Stimulated activated CD8-positive, alpha-beta memory T cell treated with anti-CD3 and anti-CD28 coated beads, Interleukin-12 subunit alpha, Interleukin-12 subunit beta, amount 100 ng/mL, for 4 hours (primary cell): ENCODE measurements around the gene PTPRQ.
"Not testable (repeated sequence)": the region's sequence is repeated elsewhere in the genome, so short reads cannot be mapped to it uniquely, and the experiment has no call there.

ENCODE experiments used
- DNase-seq: peaks from one replicate; pipeline ENCODE4 v3.0.0-alpha.2; 2020; ENCODE audit warnings: low read depth

Gene PTPRQ

DNA sequence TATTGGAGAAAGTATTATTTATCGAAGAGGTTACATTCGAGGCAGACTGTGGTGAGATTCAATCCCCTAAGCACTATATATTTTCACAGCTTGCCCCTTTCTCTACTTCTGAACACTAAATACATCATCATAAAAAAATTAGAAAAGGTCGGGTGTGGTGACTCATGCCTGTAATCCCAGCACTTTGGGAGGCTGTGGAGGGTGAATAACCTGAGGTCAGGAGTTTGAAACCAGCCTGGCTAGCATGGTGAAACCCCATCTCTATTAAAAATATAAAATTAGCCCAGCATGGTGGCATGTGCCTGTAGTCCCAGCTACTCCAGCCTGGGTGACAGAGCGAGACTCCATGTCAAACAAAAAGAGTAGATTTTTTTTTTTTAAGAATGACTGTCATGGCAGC is 192.8 kb downstream of the PTPRQ start:
- DNase-seq, result no peak

DNA sequence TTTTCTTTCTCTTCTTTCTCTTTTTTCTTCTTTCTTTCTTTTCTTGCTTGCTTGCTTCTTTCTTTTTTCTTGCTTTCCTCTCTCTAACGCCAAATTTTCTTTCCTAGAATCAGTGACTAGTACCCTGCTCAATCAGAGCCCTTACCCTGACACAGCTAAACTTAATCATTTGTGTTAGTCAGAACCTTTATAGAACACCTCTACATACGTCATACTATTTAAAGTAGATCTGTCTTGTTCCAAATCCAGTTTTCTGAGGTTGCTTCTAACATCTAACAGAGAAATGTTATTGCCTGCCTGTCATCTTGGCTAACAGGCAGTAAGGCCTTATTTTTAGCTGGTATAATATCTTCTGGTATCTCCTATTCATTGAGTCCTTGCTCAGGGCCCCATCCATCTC is 197.9 kb downstream of the PTPRQ start:
- no peak for DNase-seq

DNA sequence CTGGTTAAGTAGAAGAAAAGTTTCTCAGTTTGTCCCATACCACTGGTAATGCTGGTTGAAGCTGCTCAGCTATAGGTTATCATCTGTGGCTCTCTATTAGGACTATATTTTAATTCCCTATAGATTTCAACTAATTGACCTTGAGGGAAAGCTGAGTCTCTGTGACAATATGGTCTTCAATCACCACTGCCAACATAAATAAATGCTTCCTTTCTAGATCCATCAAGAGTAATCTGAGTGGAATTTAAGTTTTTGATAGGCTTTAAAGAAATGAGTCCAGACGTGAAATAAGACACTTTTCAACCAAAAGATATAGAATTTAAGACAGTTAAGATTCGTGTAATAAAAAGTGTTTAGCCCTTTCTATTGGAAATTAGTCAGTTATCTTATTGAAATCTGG is 199.9 kb downstream of the PTPRQ start:
- DNase-seq, result no peak

DNA sequence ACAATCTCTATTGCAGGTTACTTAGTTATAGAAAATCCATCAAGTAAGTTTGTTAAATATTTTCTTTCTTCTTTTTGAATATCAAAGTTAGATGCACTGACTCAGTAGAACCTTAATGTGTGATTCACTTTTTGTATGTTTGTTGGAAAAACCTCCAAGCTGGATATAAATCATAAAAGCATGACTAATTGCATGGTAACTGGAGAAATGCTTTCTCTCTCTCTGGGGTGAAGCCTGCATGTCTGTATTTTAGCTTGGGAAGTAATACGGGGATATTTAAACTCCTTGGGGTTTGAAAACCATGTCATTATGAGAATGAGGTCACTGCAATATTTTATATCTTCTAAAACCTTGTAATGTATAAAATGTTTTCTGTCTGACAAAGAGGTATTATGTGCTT is 204.8 kb downstream of the PTPRQ start:
- no peak for DNase-seq

DNA sequence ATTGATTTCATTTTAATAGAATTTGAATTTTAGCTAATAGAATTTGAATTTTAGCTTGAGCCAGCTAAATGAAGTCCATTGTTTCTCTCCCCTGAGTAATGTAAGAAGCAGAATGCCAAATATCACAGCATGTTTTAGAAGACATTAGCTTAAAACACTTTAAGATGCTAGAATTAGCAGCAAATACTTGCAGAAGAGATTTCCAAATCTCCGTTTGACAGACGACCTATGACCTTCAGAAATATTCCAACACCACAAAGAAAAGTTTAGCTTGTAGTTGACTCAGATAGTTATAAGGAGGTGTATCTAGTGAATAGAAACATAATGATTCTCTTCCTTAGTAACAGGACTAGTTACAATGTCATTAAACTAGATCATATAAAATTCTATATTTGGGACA is 211.7 kb downstream of the PTPRQ start:
- DNase-seq, result no peak

DNA sequence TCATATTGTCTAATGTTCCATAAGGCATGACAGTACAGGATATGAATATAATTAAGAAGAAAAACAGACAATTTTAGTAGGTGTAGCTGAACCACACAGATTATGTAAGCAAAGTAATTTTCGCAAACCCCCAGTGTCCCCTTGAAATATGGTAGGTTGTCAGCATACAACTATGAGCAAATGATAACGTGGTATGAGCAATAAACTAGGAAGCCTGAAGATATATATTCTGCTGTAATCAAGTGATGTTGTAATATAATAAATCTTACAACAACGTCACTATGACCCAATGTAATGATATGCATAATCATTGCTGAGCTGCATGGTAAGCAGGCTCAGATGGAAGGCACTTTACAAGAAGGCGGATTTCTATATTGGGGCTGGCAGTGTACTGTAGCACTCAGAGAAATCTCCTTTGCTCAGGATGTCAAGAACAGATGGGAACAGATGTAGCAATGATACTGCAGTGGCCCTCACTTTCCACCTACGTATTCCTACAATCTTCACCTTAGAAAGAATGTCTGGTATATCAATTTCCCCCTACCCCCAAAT is 215.6 kb downstream of the PTPRQ start:
- no peak for DNase-seq

DNA sequence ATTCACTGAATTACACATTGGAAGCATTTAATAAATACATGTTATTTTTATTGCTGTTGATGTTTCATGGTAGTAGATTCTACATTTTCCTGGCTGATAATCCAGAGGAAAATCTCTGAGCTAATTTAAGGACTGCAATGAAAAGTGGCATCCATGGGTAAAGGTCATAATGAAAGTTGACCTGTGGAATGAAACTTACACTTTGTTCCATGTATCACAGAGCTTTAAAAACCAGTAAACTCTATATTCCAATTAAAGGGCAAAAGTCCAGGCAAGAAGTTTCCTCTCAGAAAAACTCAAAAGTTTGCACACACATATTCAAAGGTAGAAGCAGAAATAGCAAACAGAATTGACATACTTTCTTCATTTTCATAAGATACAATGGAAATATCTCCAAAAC is 218.6 kb downstream of the PTPRQ start:
- DNase-seq, result no peak

DNA sequence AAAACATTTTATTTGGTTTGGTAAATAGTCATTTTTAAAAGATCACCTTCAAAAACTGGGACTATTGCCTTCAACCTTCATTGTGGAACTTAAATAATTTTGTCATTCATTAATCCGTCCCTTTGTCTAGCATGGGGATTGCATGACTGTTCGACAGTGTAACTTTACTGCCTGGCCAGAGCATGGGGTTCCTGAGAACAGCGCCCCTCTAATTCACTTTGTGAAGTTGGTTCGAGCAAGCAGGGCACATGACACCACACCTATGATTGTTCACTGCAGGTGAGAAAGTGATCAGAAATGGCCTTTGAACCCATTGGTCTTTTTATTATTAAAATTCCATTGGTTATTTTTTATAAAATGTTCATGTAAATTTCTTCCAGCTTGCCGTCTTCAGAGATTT is 226.2 kb downstream of the PTPRQ start:
- DNase-seq, result no peak

DNA sequence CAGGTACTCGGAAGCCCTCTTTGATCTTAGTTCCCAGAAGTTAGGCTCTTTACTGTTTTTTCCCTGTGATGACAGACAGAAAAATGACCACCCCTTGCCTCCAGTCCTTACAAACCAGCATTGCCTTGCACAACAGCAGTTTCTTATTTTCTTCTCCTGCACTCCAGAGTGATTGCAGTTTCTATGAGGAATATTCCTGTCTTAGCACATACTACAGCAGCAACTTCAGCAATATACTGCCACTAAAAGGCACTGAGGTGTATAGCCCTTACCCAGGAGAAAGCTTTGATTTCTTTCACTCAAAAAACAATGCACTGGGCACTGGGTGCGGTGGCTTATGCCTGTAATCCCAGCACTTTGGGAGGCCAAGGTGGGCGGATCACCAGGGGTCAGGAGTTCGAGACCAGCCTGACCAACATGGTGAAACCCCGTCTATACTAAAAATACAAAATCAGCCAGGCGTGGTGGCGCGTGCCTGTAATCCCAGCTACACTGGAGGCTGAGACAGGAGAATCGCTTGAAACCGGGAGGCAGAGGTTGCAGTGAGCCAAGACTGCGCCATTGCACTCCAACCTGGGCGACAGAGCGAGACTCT is 232.1 kb downstream of the PTPRQ start:
- DNase-seq, result not testable (repeated sequence)

DNA sequence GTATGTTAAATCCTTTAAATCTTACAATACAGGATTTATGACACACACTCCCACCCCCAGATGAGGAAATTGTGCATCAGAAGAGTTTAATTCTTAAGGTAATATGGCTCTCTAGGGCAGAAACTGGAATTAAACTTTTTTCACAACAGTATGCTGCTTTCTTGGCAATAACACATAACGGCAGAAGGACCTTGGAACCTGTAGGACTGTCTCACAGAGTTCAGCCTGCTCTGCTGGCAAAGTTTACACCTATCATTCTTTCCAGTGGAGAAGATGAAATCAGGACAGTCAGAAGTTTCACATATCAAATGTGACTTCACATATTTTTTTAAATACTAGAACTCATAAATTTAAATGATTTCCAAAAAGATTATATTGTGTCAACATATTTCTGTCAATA is 232.8 kb downstream of the PTPRQ start:
- DNase-seq, result no peak

DNA sequence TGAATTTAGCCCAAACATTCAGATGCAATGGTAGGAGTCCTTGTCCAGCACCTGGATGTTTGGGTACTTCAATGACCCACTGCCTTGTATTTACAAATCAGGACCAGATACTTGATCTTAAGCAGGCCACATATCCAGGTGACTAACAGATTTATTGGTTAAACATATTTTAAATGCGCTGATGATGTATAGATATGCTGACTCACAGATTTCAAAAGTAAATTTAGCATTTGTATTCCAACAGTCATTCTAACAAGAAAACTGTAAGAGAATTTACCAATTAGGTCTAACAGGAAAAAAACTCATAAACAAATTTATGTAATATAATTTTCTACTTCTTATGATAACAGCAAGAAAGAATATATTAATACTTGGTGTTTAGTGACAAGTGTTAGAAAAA is 234.0 kb downstream of the PTPRQ start:
- DNase-seq, result no peak

DNA sequence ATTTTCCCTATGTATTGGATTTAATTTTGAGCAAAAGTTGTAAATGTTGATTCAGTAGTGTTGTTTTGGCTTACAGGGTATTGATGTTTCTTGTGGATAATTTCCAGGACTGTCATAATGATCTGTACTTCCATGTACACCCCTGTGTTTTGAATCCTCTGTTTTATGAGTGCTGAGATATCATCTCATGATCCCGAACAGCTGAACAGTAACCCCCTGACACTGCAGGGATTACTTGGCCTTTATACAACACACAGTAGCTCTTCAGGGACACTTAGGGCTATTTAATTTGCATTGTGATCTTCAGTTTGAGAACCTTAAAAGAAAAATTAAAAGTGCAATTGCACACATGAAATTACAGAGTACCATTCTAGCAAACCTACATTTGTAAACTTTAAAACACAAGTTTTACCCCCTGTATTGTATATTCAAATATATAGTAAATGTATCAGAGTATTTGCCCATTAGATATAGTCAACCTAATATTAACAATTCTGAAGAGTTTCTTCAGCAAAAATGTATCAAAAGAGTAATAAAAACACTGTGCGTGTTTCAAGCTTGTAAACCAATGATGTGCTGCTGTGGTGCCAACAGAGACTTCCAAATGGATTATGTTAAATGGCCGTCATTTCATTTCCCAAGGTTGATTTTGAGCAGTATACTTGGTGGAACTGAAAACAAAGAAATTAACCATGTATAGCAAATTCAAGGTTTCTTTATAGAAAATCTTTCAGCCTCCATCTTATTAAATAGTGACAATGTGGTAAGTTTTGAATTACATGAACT is 235.5 kb downstream of the PTPRQ start:
- DNase-seq, result no peak

DNA sequence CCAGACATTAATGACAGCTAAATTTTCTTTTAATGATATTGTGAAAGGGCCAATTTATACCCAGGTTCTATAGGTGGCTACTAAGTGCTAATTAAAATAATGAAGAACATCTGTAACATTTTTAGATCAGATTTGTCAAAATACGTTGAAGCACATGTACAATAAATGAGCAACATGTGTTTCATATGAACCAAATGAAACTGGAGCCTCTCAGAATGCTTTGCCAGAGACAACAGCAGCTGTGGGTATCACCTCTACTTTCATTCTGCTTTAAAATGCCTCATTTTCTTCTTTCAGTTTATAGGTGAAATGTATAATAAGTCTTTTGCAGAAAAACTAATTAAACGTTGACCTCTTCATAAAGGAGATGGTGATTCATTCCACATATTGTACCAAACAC is 237.3 kb downstream of the PTPRQ start:
- no peak for DNase-seq

DNA sequence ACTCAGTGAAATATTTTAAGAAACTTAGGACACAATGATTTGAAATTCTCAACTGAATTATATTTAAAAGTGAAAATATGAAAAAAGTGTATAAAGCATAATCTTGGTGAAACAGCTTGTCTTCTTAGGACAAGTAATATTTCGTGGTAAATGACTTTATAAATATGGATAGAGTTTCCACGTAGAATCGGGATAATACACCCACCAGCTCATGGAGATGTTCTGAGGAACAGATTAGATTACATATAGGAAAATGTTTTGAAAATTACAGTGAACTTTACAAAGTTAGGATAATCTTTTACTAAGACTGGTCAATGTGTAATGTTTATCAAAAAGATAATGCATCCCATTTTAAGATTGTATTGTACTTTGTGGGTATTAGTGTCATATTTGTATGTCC is 237.8 kb downstream of the PTPRQ start:
- no peak for DNase-seq

DNA sequence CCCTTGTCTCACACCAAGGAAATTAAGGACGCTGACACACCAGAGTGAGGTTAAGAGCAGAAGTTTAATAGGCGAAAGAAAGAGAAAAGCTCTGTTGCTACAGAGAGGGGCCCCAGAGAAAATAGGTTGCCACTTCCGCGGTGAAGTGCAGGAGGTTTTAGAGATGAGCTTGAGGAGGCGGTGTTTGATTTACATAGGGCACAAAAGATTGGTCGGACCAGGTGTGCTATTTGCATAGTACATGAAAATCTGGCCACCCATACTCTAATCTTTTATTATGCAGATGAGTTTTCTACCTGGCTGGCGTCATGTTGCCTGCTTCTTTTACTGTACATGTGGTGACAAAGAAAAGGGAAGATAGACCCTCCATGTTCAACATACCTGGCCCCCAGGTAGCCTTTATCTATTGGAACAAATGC is 240.1 kb downstream of the PTPRQ start:
- DNase-seq, result no peak

DNA sequence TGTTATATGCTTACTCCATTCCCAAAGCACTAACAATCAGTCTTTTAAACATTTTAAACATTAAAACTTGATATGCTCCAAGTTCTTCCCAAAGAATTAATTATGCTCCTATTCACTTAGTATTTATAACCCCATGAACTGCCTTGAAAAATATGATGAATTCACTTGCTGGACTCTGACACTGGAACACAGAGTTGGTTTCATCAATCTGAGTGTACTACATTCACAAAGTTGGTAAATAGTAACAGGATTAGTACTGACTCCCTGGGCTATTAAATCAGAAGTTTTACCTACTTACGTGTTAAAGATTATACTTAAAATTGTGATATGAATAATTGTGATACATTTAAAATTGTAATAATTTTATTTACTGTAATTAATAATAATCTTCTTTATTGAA is 246.1 kb downstream of the PTPRQ start:
- no peak for DNase-seq

DNA sequence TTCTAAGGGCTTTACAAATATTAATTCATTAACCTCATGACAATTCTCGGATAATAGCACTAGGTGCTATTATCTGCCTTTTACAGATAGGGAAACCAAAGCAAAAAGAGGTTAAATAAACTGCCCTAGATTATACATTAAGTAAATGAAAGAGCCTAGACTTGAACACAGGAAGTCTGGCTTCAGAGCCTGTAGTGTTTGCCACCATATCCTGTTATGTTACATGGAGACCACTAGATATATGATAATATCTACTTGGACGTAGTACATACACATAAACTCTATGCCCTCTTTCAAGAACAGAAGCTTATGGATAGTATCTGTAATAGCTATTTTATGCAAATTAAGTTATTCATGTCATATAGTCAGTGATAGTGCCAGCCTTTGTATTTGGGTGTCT is 246.5 kb downstream of the PTPRQ start:
- DNase-seq, result no peak

DNA sequence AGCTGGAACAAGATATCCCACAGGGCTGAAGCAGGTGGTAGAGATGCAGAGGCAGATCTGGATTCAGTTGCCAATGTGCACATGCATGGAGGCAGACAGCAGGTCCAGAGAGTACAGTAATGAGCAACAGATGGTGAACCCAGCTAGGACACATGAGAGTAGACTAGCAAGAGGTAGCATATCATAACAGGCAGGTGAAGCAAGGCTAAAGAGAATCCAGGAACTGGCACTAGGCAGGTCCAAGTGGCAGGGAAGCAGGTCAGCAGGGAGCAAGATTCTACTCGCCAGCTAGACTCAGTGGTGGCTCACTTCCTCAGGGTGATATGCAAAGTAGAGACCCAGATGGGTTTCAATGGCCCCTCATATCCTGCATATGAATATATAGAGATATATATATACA is 248.1 kb downstream of the PTPRQ start:
- no peak for DNase-seq

DNA sequence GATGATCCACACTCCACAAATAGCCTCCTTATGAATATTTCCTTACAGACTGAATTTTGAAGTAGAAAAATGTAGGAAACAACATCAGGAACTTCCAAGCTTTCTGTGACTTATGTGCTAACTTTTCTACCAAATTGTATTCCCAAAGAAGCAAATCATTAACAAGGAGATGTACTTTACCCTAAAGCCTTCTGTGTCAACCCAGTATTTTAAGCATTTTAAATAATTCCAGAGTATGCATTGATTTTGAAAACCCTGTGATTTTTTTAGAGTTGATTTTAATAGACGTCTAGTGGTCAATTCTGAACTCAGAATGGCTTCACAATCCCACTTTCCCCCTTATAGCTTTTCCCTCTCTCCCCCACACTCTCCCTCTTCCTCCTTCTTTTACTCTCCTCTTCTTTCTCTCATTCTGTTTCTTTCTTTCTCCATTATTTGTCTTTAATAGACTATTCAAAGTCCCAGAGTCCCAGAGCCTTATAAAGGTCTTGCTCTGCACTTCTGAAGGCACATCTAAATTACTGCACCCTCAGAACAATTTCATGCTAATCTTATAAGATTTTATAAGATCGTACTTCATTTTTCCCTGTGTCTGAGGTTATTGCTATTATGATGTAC is 253.3 kb downstream of the PTPRQ start:
- no peak for DNase-seq

DNA sequence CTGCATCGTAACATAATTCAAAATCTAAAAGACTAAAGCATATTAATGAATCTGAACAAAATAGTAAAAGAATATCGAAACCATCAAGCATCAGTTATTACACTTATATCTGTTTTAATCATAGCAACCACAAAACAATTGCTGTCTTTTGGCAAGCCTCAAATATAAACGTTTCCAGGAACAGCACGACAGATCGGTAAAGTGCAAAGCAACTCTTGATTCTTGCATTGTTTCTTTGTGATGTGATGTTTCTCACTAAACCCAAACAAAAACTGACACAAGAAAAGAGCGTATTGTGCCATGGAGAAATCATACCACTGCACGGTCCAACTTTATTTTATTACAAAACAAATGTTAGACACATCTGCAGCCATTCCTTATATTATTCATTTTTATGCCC is 254.2 kb downstream of the PTPRQ start:
- no peak for DNase-seq

DNA sequence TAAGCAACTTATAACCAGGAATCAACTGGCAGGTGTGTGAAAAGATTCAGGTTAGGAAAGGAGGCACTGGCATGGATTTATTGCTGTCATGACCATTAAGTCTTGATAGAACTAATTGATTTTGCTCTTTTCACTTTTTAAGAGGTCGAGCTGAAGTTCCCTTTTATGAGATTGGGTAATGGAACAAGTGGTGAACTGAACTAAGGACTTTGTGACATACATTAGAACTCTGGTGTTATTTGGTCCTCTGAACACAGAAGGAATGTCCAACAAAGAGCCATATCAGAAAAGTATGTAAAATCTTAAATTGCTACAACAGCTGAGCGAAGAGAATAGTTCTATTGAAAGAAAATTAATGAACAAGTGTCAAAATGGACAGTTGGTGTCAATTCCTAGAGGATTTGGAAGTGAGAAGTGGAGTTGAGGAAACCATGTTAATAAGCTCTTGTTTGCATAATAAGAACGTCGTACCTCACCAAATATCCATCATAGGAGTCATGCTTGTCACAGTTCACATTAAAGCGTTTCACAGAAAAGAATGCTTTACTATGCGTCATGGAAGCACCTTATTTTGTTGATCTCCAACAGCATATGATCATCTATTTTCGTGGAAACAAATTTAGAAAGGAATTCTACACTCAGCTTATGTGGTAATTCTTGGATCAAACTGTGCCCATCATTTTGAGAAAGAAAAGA is 255.0 kb downstream of the PTPRQ start:
- no peak for DNase-seq

DNA sequence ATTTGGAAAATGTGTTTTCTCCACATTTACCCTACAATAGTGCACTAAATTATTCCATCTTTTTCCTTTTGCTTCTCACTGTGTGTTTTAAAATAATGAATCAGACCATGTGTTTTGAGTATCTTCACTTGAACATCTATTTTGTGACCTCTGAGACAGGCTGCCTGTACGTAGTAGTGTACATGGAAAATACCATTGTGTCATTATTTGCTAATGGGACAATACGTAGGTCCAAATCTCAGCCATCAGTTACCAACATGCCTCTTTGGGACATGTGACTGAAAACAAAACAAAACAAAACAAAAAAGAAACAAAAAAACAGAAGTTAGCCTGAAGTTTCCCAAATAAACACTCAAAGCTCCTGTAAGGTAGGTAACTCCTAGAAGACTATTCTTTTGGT is 256.3 kb downstream of the PTPRQ start:
- no peak for DNase-seq

DNA sequence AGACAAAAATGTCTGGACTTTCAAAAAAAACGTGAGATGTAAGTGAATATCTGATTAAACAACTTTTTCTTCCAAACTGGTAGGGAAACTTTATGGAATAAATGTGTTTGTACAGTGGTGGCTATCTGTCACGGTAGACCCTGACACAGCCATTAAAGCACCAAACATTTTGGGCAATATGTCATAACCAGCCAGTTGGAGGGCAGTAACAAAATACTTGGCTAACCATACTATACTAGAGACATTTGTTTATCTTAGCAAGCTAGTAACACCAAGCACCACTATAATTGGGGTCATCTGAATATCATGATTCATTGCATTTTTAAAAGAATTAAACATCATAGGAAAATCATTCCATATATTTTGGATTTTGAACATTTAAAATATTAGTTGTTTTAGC is 257.4 kb downstream of the PTPRQ start:
- no peak for DNase-seq
